ENCODE measurements around the gene KSR2.

KSR2 gene

DNA sequence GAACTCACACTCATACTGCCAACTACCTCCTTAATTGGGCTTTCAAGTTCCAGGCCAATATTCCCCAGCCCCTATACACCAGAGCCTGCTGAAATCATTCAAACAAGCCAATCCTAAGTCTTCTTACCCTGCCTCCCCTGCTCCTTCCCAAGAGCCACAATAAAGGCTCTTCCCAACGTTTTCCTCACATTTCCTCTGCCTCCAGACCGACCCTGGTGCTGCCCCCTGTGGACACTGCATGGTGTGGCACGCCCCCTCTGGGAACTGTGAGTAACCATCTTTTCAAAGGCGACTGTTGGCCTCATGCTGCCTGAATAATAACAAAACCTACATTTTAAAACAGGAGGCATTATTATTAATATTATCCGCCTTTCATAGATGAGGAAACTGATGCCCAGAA, 495.8 kb downstream of the KSR2 start:
- Histone ChIP-seq H3K4me1 (ENCODE audit: control insufficient read depth in 2 of 2, insufficient read depth in 2 of 2, low read length in 2 of 2) (no peaks in the 10 kb centered on the region), H3K9ac (ENCODE audit: low read depth in 1 of 2, low read length in 2 of 2) (no peak overlapping the region), H3K9me3 (ENCODE audit: control insufficient read depth in 2 of 2, low read length in 2 of 2) (no peaks in the 10 kb centered on the region), H3K27me3 (ENCODE audit: control insufficient read depth in 2 of 2, insufficient read depth in 2 of 2, low read length in 2 of 2) (no peaks in the 10 kb centered on the region), H3K36me3 (ENCODE audit: control insufficient read depth in 2 of 2, insufficient read depth in 2 of 2, low read length in 2 of 2) (no peaks in the 10 kb centered on the region), H3K4me3 (ENCODE audit: low read length in 2 of 2) (no peak overlapping the region), H3K27ac (ENCODE audit: low read depth in 2 of 2, low read length in 2 of 2) (no peak overlapping the region)

DNA sequence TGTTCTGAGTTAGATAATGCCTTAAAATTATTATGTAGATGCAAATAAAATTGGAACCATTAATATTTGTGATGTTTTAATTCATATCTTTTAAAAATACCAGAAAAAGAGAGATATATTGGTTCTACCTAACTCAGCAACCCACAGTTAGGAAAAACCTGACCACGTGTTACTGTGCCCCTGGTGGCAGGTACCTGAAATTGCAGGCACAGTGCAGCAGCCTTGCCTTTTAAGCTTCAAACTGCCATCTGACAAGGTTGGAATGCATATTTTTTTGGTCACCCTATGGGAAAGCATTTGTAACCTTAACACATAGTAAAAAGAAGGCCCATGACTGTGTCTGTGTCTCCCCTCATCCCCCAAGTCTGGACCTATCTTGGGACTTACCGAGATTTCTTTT, 498.0 kb downstream of the KSR2 start:
- Histone ChIP-seq H3K27me3 (ENCODE audit: control insufficient read depth in 2 of 2, insufficient read depth in 2 of 2, low read length in 2 of 2) (no peaks in the 10 kb centered on the region), H3K36me3 (ENCODE audit: control insufficient read depth in 2 of 2, insufficient read depth in 2 of 2, low read length in 2 of 2) (no peaks in the 10 kb centered on the region), H3K9ac (ENCODE audit: low read depth in 1 of 2, low read length in 2 of 2) (no peak overlapping the region), H3K4me1 (ENCODE audit: control insufficient read depth in 2 of 2, insufficient read depth in 2 of 2, low read length in 2 of 2) (no peaks in the 10 kb centered on the region), H3K9me3 (ENCODE audit: control insufficient read depth in 2 of 2, low read length in 2 of 2) (no peaks in the 10 kb centered on the region), H3K27ac (ENCODE audit: low read depth in 2 of 2, low read length in 2 of 2) (no peak overlapping the region), H3K4me3 (ENCODE audit: low read length in 2 of 2) (no peak overlapping the region)

DNA sequence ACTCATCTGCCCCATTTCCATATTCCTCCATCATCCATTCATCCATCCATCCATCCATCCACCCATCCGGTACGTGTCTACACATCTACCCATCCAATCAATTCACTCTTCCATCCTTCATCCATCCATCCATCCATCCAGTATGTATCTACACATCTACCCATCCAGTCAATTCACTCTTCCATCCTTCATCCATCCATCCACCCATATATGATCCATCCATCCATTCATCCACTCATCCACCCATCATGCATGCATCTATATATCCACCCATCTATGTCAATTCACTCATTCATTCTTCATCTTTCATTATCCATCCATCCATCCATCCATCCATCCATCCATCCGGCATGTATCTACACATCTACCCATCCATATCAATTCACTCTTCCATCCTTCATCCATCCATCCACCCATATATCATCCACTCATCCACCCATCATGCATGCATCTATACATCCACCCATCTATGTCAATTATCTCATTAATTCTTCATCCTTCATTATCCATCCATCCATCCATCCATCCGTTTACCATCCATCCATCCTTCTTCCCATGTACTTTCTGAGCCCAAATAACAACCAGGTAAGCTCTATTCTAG, 498.8 kb downstream of the KSR2 start:
- H3K9me3 ChIP-seq (ENCODE audit: control insufficient read depth in 2 of 2, low read length in 2 of 2) = no peaks in the 10 kb centered on the region
- no peaks in the 10 kb centered on the region for H3K27me3 ChIP-seq (ENCODE audit: control insufficient read depth in 2 of 2, insufficient read depth in 2 of 2, low read length in 2 of 2)
- H3K27ac ChIP-seq (ENCODE audit: low read depth in 2 of 2, low read length in 2 of 2) = no peak overlapping the region
- no peak overlapping the region for H3K9ac ChIP-seq (ENCODE audit: low read depth in 1 of 2, low read length in 2 of 2)
- no peak overlapping the region for H3K4me3 ChIP-seq (ENCODE audit: low read length in 2 of 2)
- H3K4me1 ChIP-seq (ENCODE audit: control insufficient read depth in 2 of 2, insufficient read depth in 2 of 2, low read length in 2 of 2) = no peaks in the 10 kb centered on the region
- H3K36me3 ChIP-seq (ENCODE audit: control insufficient read depth in 2 of 2, insufficient read depth in 2 of 2, low read length in 2 of 2) = no peaks in the 10 kb centered on the region

DNA sequence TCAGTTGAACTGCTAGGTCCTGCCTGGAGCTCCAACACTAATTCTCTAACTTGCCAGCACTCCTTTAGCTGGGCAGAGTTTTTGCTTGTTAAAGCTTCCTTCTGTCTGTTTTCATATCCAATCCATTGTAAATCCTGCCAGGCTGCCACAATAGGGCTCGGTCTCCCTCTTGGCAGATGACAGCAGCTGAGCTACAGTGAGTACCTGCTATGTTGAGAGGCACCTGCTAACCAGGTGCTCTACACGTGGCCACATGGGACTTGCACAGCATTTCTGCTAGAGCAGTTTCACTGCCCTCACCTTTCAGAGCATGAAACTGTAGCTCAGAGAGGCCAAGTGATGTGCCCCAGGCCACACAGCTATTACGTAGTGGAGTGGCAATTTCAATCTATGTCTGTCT, 500.8 kb downstream of the KSR2 start:
- Histone ChIP-seq H3K27ac (ENCODE audit: low read depth in 2 of 2, low read length in 2 of 2) (no peak overlapping the region), H3K4me1 (ENCODE audit: control insufficient read depth in 2 of 2, insufficient read depth in 2 of 2, low read length in 2 of 2) (no peaks in the 10 kb centered on the region), H3K36me3 (ENCODE audit: control insufficient read depth in 2 of 2, insufficient read depth in 2 of 2, low read length in 2 of 2) (no peaks in the 10 kb centered on the region), H3K9ac (ENCODE audit: low read depth in 1 of 2, low read length in 2 of 2) (no peak overlapping the region), H3K4me3 (ENCODE audit: low read length in 2 of 2) (no peak overlapping the region), H3K27me3 (ENCODE audit: control insufficient read depth in 2 of 2, insufficient read depth in 2 of 2, low read length in 2 of 2) (no peaks in the 10 kb centered on the region), H3K9me3 (ENCODE audit: control insufficient read depth in 2 of 2, low read length in 2 of 2) (no peaks in the 10 kb centered on the region)

DNA sequence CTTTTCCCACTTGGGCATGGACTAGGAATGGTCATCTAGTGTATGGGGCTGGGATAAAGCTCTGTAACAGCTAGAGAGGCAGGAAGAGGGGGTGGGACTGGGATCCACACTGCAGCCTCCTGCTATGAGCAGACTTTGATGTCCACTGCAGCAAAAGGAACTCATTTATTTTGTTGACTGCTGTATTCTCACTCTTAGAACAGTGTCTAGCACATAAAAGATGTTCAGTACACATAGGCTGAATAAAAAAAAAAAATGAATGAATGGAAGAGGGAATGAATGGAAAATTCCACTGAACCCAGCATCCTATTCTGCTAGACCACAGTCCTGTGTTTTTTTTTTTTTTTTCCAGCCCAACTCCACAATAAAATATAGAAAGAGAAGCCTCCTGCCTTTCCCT, 501.2 kb downstream of the KSR2 start:
- no peak overlapping the region for H3K4me3 ChIP-seq (ENCODE audit: low read length in 2 of 2)
- H3K27ac ChIP-seq (ENCODE audit: low read depth in 2 of 2, low read length in 2 of 2) = no peak overlapping the region
- no peaks in the 10 kb centered on the region for H3K4me1 ChIP-seq (ENCODE audit: control insufficient read depth in 2 of 2, insufficient read depth in 2 of 2, low read length in 2 of 2)
- H3K9ac ChIP-seq (ENCODE audit: low read depth in 1 of 2, low read length in 2 of 2) = no peak overlapping the region
- H3K27me3 ChIP-seq (ENCODE audit: control insufficient read depth in 2 of 2, insufficient read depth in 2 of 2, low read length in 2 of 2) = no peaks in the 10 kb centered on the region
- H3K36me3 ChIP-seq (ENCODE audit: control insufficient read depth in 2 of 2, insufficient read depth in 2 of 2, low read length in 2 of 2) = no peaks in the 10 kb centered on the region
- H3K9me3 ChIP-seq (ENCODE audit: control insufficient read depth in 2 of 2, low read length in 2 of 2) = no peaks in the 10 kb centered on the region

DNA sequence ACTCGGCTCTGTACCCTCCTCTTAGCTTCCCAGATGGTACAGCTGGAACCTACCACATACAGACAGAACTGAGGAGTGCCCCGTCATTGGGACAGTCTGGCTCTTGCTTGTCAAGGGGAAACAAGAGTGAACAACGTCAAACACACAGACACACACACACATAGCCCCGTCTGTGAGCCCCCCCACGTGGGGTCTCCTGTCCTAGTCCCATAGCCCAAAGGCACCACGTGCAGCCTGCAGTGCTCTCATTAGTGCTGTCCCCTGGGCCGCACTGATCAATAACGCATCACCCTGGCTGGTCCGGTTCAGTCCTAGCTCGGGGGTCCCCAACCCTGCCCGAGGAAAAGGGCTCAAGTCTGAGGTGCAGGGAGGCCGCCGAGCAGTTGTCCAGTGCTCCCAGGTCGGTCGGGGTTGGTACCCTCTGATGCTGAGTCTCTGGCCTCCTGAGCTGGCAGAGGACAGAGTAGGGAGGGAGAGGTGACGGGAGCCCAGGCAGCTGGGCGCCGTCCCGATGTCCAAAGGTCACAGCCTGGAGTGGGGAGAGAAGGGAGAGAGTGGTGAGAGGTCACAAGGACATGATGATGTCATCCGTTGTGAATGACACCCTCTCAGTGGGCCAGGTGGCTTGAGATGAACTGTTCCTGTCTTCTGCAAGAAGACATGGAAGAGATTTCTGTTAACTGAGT, 502.0 kb downstream of the KSR2 start:
- no peak overlapping the region for H3K9ac ChIP-seq (ENCODE audit: low read depth in 1 of 2, low read length in 2 of 2)
- H3K4me1 ChIP-seq (ENCODE audit: control insufficient read depth in 2 of 2, insufficient read depth in 2 of 2, low read length in 2 of 2) = no peaks in the 10 kb centered on the region
- no peak overlapping the region for H3K27ac ChIP-seq (ENCODE audit: low read depth in 2 of 2, low read length in 2 of 2)
- H3K27me3 ChIP-seq (ENCODE audit: control insufficient read depth in 2 of 2, insufficient read depth in 2 of 2, low read length in 2 of 2) = no peaks in the 10 kb centered on the region
- no peaks in the 10 kb centered on the region for H3K9me3 ChIP-seq (ENCODE audit: control insufficient read depth in 2 of 2, low read length in 2 of 2)
- no peaks in the 10 kb centered on the region for H3K36me3 ChIP-seq (ENCODE audit: control insufficient read depth in 2 of 2, insufficient read depth in 2 of 2, low read length in 2 of 2)
- H3K4me3 ChIP-seq (ENCODE audit: low read length in 2 of 2) = no peak overlapping the region

DNA sequence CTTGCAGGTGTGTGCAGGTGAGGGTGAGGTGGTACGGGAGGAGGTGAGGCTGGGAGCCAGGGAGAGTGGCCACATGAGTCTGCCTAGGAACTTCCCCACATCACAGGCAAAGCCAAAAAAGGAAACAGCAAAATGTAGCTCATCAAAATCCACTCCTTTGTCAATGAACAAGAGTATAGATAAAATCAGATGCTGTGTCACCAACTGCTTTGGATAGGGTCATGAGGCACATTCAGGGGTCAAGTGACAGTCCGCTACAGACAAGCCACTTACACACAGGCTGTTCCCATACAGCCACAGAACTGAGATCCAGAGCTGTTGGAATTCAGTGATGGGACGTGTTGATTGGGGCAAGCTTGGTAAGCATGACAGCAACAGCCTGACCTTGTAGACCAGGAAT, 507.1 kb downstream of the KSR2 start:
- no peak overlapping the region for H3K4me3 ChIP-seq (ENCODE audit: low read length in 2 of 2)
- no peak overlapping the region for H3K9ac ChIP-seq (ENCODE audit: low read depth in 1 of 2, low read length in 2 of 2)
- no peaks in the 10 kb centered on the region for H3K27me3 ChIP-seq (ENCODE audit: control insufficient read depth in 2 of 2, insufficient read depth in 2 of 2, low read length in 2 of 2)
- H3K36me3 ChIP-seq (ENCODE audit: control insufficient read depth in 2 of 2, insufficient read depth in 2 of 2, low read length in 2 of 2) = no peaks in the 10 kb centered on the region
- H3K27ac ChIP-seq (ENCODE audit: low read depth in 2 of 2, low read length in 2 of 2) = no peak overlapping the region
- no peaks in the 10 kb centered on the region for H3K9me3 ChIP-seq (ENCODE audit: control insufficient read depth in 2 of 2, low read length in 2 of 2)
- no peaks in the 10 kb centered on the region for H3K4me1 ChIP-seq (ENCODE audit: control insufficient read depth in 2 of 2, insufficient read depth in 2 of 2, low read length in 2 of 2)

DNA sequence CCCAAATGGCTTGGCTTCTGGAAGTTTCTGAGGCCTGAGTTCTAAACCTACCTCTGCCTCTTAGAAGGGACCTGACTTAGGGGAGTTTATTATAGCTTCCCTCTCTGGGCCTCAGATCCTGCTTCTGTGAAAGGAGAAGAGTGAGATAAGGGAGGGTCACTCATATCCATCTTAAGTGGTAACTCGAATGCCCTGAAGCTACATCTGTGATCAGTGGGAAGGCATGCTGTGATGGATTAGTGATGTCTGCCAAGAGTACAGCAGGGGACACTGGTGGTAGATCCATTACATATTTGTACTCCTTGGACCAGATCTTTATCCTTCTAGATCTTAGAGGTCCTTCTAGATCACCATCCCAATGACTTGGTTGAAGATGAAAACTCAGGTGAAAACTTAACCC, 509.6 kb downstream of the KSR2 start:
- no peaks in the 10 kb centered on the region for H3K27me3 ChIP-seq (ENCODE audit: control insufficient read depth in 2 of 2, insufficient read depth in 2 of 2, low read length in 2 of 2)
- no peaks in the 10 kb centered on the region for H3K4me1 ChIP-seq (ENCODE audit: control insufficient read depth in 2 of 2, insufficient read depth in 2 of 2, low read length in 2 of 2)
- H3K9me3 ChIP-seq (ENCODE audit: control insufficient read depth in 2 of 2, low read length in 2 of 2) = no peaks in the 10 kb centered on the region
- H3K9ac ChIP-seq (ENCODE audit: low read depth in 1 of 2, low read length in 2 of 2) = no peak overlapping the region
- H3K36me3 ChIP-seq (ENCODE audit: control insufficient read depth in 2 of 2, insufficient read depth in 2 of 2, low read length in 2 of 2) = no peaks in the 10 kb centered on the region
- no peak overlapping the region for H3K4me3 ChIP-seq (ENCODE audit: low read length in 2 of 2)
- no peak overlapping the region for H3K27ac ChIP-seq (ENCODE audit: low read depth in 2 of 2, low read length in 2 of 2)

DNA sequence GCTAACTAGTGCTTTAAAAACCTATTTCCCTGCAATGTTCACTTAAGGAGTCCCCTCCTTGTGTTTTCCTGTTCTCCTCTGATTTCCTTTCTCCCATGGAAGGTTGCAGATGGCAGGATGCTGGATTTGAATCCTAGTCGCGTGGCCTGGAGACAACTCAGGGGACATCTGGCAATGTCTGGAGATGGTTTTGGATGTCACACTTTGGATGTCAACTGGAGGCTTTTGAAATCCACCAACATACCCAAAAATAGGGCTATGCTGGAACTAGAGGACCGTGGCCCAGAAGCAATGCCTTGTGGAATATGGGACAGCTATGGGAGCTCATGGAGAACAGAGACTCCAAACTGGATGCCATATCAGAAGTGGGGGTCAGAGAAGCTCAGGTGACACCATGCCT, 511.6 kb downstream of the KSR2 start:
- Histone ChIP-seq H3K4me3 (ENCODE audit: low read length in 2 of 2) (no peak overlapping the region), H3K27me3 (ENCODE audit: control insufficient read depth in 2 of 2, insufficient read depth in 2 of 2, low read length in 2 of 2) (no peaks in the 10 kb centered on the region), H3K9ac (ENCODE audit: low read depth in 1 of 2, low read length in 2 of 2) (no peak overlapping the region), H3K4me1 (ENCODE audit: control insufficient read depth in 2 of 2, insufficient read depth in 2 of 2, low read length in 2 of 2) (no peaks in the 10 kb centered on the region), H3K9me3 (ENCODE audit: control insufficient read depth in 2 of 2, low read length in 2 of 2) (no peaks in the 10 kb centered on the region), H3K27ac (ENCODE audit: low read depth in 2 of 2, low read length in 2 of 2) (no peak overlapping the region), H3K36me3 (ENCODE audit: control insufficient read depth in 2 of 2, insufficient read depth in 2 of 2, low read length in 2 of 2) (no peaks in the 10 kb centered on the region)

DNA sequence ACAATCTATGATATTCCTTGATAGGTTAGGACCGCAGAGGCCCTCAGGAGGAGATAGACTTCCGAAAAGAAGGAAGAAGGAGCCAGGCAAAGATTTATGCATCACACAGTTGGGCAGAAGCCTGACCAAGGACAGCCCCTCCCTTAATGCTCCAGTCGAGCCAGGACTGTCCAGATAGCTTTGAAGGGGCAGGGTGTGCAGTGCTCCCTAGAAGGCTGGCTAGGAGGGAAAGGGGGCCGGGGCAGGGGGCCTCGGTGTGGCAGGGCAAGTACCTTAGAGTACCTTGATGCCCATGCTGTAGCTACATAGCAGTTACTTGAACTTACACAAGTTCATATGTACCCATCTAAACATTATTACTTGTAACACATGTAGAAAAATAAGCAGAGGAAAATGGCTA, 512.7 kb downstream of the KSR2 start:
- no peaks in the 10 kb centered on the region for H3K36me3 ChIP-seq (ENCODE audit: control insufficient read depth in 2 of 2, insufficient read depth in 2 of 2, low read length in 2 of 2)
- H3K9ac ChIP-seq (ENCODE audit: low read depth in 1 of 2, low read length in 2 of 2) = no peak overlapping the region
- no peak overlapping the region for H3K4me3 ChIP-seq (ENCODE audit: low read length in 2 of 2)
- H3K27me3 ChIP-seq (ENCODE audit: control insufficient read depth in 2 of 2, insufficient read depth in 2 of 2, low read length in 2 of 2) = no peaks in the 10 kb centered on the region
- H3K9me3 ChIP-seq (ENCODE audit: control insufficient read depth in 2 of 2, low read length in 2 of 2) = no peaks in the 10 kb centered on the region
- no peaks in the 10 kb centered on the region for H3K4me1 ChIP-seq (ENCODE audit: control insufficient read depth in 2 of 2, insufficient read depth in 2 of 2, low read length in 2 of 2)
- no peak overlapping the region for H3K27ac ChIP-seq (ENCODE audit: low read depth in 2 of 2, low read length in 2 of 2)

Data from mucosa of rectum (tissue), 2 donors.